Lower leg skin (tissue), 3 donors: Measurements from ENCODE around the gene RFXANK.

ENCODE experiments used
- POLR2A ChIP-seq, 2 donors: fragments of 450-650 bp; IDR thresholded peaks; one replicate each; pipeline ENCODE4 v1.6.1; 2016 to 2017; ENCODE audit warnings: antibody characterized with exemption in 2 of 2, mild to moderate bottlenecking in 1 of 2, moderate library complexity in 1 of 2
- TF ChIP-seq, protein P1 (sequence below), 3 donors: fragments of 450-650 bp; IDR thresholded peaks; one replicate each; pipeline ENCODE4 v1.5.1; 2016; ENCODE audit warnings: antibody characterized with exemption in 3 of 3, mild to moderate bottlenecking in 3 of 3, moderate library complexity in 2 of 3

DNA sequence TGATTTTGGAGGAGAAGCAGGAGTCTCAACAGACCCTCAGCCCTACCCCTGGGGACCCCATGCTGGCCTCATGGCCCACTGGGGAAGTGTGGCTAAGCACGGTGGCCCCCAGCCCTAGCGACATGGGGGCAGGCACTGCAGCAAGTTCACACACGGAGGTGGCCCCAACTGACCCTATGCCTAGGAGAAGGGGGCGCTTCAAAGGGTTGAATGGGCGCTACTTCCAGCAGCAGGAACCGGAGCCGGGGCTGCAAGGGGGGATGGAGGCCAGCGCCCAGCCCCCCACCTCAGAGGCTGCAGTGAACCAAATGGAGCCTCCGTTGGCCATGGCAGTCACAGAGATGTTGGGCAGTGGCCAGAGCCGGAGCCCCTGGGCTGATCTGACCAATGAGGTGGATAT lies 34.6 kb downstream of the RFXANK start:
- no peak for TF ChIP-seq POLR2A (IDR thresholded peaks at IDR 0.05)
- TF ChIP-seq, protein P1, sequence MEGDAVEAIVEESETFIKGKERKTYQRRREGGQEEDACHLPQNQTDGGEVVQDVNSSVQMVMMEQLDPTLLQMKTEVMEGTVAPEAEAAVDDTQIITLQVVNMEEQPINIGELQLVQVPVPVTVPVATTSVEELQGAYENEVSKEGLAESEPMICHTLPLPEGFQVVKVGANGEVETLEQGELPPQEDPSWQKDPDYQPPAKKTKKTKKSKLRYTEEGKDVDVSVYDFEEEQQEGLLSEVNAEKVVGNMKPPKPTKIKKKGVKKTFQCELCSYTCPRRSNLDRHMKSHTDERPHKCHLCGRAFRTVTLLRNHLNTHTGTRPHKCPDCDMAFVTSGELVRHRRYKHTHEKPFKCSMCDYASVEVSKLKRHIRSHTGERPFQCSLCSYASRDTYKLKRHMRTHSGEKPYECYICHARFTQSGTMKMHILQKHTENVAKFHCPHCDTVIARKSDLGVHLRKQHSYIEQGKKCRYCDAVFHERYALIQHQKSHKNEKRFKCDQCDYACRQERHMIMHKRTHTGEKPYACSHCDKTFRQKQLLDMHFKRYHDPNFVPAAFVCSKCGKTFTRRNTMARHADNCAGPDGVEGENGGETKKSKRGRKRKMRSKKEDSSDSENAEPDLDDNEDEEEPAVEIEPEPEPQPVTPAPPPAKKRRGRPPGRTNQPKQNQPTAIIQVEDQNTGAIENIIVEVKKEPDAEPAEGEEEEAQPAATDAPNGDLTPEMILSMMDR (IDR thresholded peaks at IDR 0.05) = no peak
